Right lobe of liver (tissue), 6 donors: Measurements from ENCODE around the gene NCS1. TPM values are rescaled to one million over a fixed set of nuclear protein-coding genes. Genes with fewer than 3 reads are reported as not detected.

Source experiments
- ATAC-seq, 4 donors: fragments of 200-7000 bp; cut with Tn5 transposase; one replicate each; pipeline ENCODE4 v1.9.1; 2020; ENCODE audit warnings: mild to moderate bottlenecking in 4 of 4, moderate library complexity in 4 of 4
- DNase-seq, 3 donors: peaks; one replicate each; pipeline ENCODE4 v3.0.0-alpha.2; 2020
- H3K27ac ChIP-seq, 3 donors: fragments of 200-600 bp; one replicate each; pipeline ENCODE4 v1.8.0; 2022
- H3K27me3 ChIP-seq, 2 donors: fragments of 200-600 bp; one replicate each; pipeline ENCODE4 v1.8.0; 2022
- H3K36me3 ChIP-seq, 4 donors: fragments of 200-600 bp; sonication (generic) in 1 of 4; one replicate each; pipeline versions ENCODE4 v1.5.1 to v1.8.0; 2017 to 2022; ENCODE audit warnings: control low read depth in 1 of 4
- H3K4me1 ChIP-seq, 4 donors: fragments of 200-600 bp; sonication (generic) in 1 of 4; one replicate each; pipeline versions ENCODE4 v1.5.1 to v1.8.0; 2017 to 2022; ENCODE audit warnings: control low read depth in 1 of 4
- H3K4me3 ChIP-seq, 3 donors: fragments of 200-600 bp; one replicate each; pipeline ENCODE4 v1.8.0; 2022
- H3K9me3 ChIP-seq, 4 donors: fragments of 200-600 bp; sonication (generic) in 1 of 4; one replicate each; pipeline versions ENCODE4 v1.5.1 to v1.8.0; 2017 to 2022; ENCODE audit warnings: control low read depth in 1 of 4
- CTCF ChIP-seq, 4 donors: fragments of 200-600 bp in 3 of 4; fragments of 450-650 bp in 1 of 4; IDR thresholded peaks; one replicate each; pipeline versions ENCODE4 v1.5.1 to v1.8.0; 2016 to 2022; ENCODE audit warnings: antibody characterized with exemption in 4 of 4, mild to moderate bottlenecking in 2 of 4
- POLR2A ChIP-seq: fragments of 450-650 bp; IDR thresholded peaks from one replicate; pipeline ENCODE4 v1.6.1; 2017; ENCODE audit warnings: antibody characterized with exemption, mild to moderate bottlenecking
- WGBS: methylation state at CpG from one replicate; pipeline ENCODE4 v1.1.6; 2018; ENCODE audit warnings: low coverage, low lambda C conversion rate; ENCODE audit not compliant: insufficient coverage; ENCODE audit errors: missing lambda C conversion rate; 5-methylcytosine and 5-hydroxymethylcytosine counted together
- intact Hi-C, 2 donors: fragments of 100-400 bp; cut with DNase I; formaldehyde crosslinking; loops; one replicate each; pipeline versions ENCODE4 v1.11.2 to v1.14.1; 2022
- total RNA-seq, 6 experiments: library from RNA; depleted of rRNA in 2 of 6; stranded (reverse); fragments of >200 nt in 2 of 6; fragmentation: NEBNext Ultra II Directional in 3 of 6; extraction: Animal tissue kit (Norgen Biotek cat#: 25700) in 3 of 6; gene quantifications; one replicate each; pipeline versions ENCODE4 v1.1.0 to v1.2.4, GENCODE V29; 2016 to 2023
- donor health status: DM: no; HTN: yes; CAD: no.
- donor health status: DM: no; HTN: no; CAD: no.
- donor health status: DM: no; HTN: no; CAD: no.
- donor health status: DM: no; HTN: yes; CAD: no.
- donor health status: DM: no; HTN: yes; CAD: no.

Gene NCS1
- total RNA-seq, 6 experiments from 2014 or later, result 1.6 to 3.3 (median 2.8) TPM

GRCh38 chr9:130200038-130200849, 28.0 kb downstream of the NCS1 start:
- H3K4me3 ChIP-seq, result no peak overlapping the region
- TF ChIP-seq POLR2A (no peak), CTCF (IDR thresholded peaks at IDR 0.05) (no peak)
- no peak overlapping the region for H3K27ac ChIP-seq
- H3K4me1 ChIP-seq, result peaks cover 0 to 9% (median 3%) of the 10 kb centered on the region in 4 donors
- H3K36me3 ChIP-seq, result no peaks in the 10 kb centered on the region
- intact Hi-C loops, result no loop called here
- H3K27me3 ChIP-seq, result no peaks in the 10 kb centered on the region
- ATAC-seq (no peak), DNase-seq (no peak)
- 82% methylated on average over 6 of the region's 17 CpGs for WGBS
- H3K9me3 ChIP-seq, result no peaks in the 10 kb centered on the region

- no peaks in the 10 kb centered on the region for H3K36me3 ChIP-seq
- ATAC-seq (no peak), DNase-seq (no peak)
- H3K4me1 ChIP-seq, result peaks cover 0 to 9% (median 3%) of the 10 kb centered on the region in 4 donors
- 80% methylated on average over 1 of the region's 12 CpGs for whole genome bisulfite sequencing
- no peak for TF ChIP-seq CTCF (IDR thresholded peaks at IDR 0.05)
- no peak for TF ChIP-seq POLR2A
- H3K4me3 ChIP-seq, result no peak overlapping the region
- intact Hi-C loops, result no loop called here
- H3K27ac ChIP-seq, result no peak overlapping the region
- no peaks in the 10 kb centered on the region for H3K27me3 ChIP-seq
- H3K9me3 ChIP-seq, result no peaks in the 10 kb centered on the region
Measured at GRCh38 chr9:130201399-130201873, 29.2 kb downstream of the NCS1 start.

- Histone ChIP-seq H3K27me3 (no peaks in the 10 kb centered on the region), H3K4me1 (peaks cover 0 to 9% (median 3%) of the 10 kb centered on the region in 4 donors), H3K9me3 (no peaks in the 10 kb centered on the region), H3K27ac (no peak overlapping the region), H3K36me3 (no peaks in the 10 kb centered on the region), H3K4me3 (no peak overlapping the region)
- TF ChIP-seq POLR2A (no peak), CTCF (IDR thresholded peaks at IDR 0.05) (no peak)
- 27% methylated on average over 5 of the region's 8 CpGs for WGBS
- intact Hi-C loops, result no loop called here
- ATAC-seq (peak; percentile 79 to 91 (median 86)), DNase-seq (peak; percentile 36 to 79 (median 67))
Measured at GRCh38 chr9:130201974-130202373, 29.8 kb downstream of the NCS1 start.

GRCh38 chr9:130204341-130204740, 32.1 kb downstream of the NCS1 start:
- WGBS, result 100% methylated on average over 2 of the region's 5 CpGs
- Histone ChIP-seq H3K27me3 (no peaks in the 10 kb centered on the region), H3K4me3 (no peak overlapping the region), H3K36me3 (no peaks in the 10 kb centered on the region), H3K4me1 (peaks cover 0 to 9% (median 3%) of the 10 kb centered on the region in 4 donors), H3K27ac (no peak overlapping the region), H3K9me3 (no peaks in the 10 kb centered on the region)
- no peak for DNase-seq
- intact Hi-C loops, result no loop called here
- no peak for ATAC-seq
- no peak for TF ChIP-seq CTCF (IDR thresholded peaks at IDR 0.05)
- TF ChIP-seq POLR2A, result no peak
